Pancreas (tissue), 10 donors: Measurements from ENCODE around the gene SMAGP. TPM values are rescaled to one million over a fixed set of nuclear protein-coding genes. Genes with fewer than 3 reads are reported as not detected.

Experiments
- ATAC-seq, 4 donors: fragments of 200-7000 bp; cut with Tn5 transposase; one replicate each; pipeline versions ENCODE4 v1.8.0 to v1.9.1; 2020; ENCODE audit warnings: mild to moderate bottlenecking in 4 of 4, moderate library complexity in 4 of 4
- DNase-seq, 6 donors: peaks; one replicate each; pipeline ENCODE4 v3.0.0-alpha.2; 2020
- FAIRE-seq: peaks from 2 replicates; lab custom pipeline; 2012; peaks lifted over from hg19 to GRCh38; lab: Jason Lieb, UNC
- H3K27ac ChIP-seq, 4 donors: fragments of 200-600 bp; sonication (generic); 1 replicate in 3 of 4; 2 replicates in 1 of 4; pipeline versions ENCODE4 v1.5.0 to v1.8.0; 2020
- H3K27me3 ChIP-seq, 4 donors: fragments of 200-600 bp; one replicate each; pipeline ENCODE4 v1.8.0; 2021
- H3K36me3 ChIP-seq, 3 donors: fragments of 200-600 bp; sonication (generic) in 1 of 3; one replicate each; pipeline versions ENCODE4 v1.5.0 to v1.8.0; 2020 to 2021
- H3K4me1 ChIP-seq, 3 donors: fragments of 200-600 bp; one replicate each; pipeline ENCODE4 v1.8.0; 2021
- H3K4me3 ChIP-seq, 4 donors: fragments of 200-600 bp; sonication (generic) in 2 of 4; one replicate each; pipeline versions ENCODE4 v1.5.0 to v1.8.0; 2020 to 2021
- H3K9me3 ChIP-seq, 4 donors: fragments of 200-600 bp; one replicate each; pipeline ENCODE4 v1.8.0; 2021
- WGBS, 2 donors: extraction: QIAGEN DNeasy Blood & Tissue Kit; methylation state at CpG; one replicate each; pipeline ENCODE4 v1.1.7; 2013; 5-methylcytosine and 5-hydroxymethylcytosine counted together
- intact Hi-C, 3 donors: fragments of 100-400 bp; cut with DNase I; formaldehyde crosslinking; loops; one replicate each; pipeline versions ENCODE4 v1.11.1 to v1.14.2; 2022
- polyA plus RNA-seq, 2 donors: library from polyadenylated mRNA; stranded (reverse); fragments of 200-250 nt; gene quantifications; one replicate each; pipeline ENCODE4 v1.2.3, GENCODE V29; 2013
- total RNA-seq, 6 donors: library from RNA; stranded (reverse); fragmentation: NEBNext Ultra II Directional in 4 of 6; extraction: Animal tissue kit (Norgen Biotek cat#: 25700) in 4 of 6; gene quantifications; one replicate each; pipeline versions ENCODE4 v1.2.1 to v1.2.4, GENCODE V29; 2021 to 2023
- TF ChIP-seq, protein P1 (sequence below), 4 donors: fragments of 200-600 bp; sonication (generic) in 3 of 4; IDR thresholded peaks; one replicate each; pipeline versions ENCODE4 v1.5.0 to v1.8.0; 2021; ENCODE audit warnings: antibody characterized with exemption in 4 of 4
- donor health status: healthy with polysubstance abuse.
- donor health status: DM: no; HTN: no; CAD: no; lungs with moderate emphysema.
- donor health status: DM: no; HTN: no; CAD: no.
- donor health status: control.
- donor health status: control.
- donor health status: Bipolar disorder and iron deficiency.
- donor health status: DM: yes; HTN: yes; CAD: no.
- donor health status: DM: no; HTN: no; CAD: no.
- donor health status: DM: no; HTN: no; CAD: no.
- donor health status: DM: yes; HTN: yes; CAD: no.

SMAGP gene
- total and polyA plus RNA-seq, 8 donors = 3.4 to 9.7 (median 6.4) TPM

DNA sequence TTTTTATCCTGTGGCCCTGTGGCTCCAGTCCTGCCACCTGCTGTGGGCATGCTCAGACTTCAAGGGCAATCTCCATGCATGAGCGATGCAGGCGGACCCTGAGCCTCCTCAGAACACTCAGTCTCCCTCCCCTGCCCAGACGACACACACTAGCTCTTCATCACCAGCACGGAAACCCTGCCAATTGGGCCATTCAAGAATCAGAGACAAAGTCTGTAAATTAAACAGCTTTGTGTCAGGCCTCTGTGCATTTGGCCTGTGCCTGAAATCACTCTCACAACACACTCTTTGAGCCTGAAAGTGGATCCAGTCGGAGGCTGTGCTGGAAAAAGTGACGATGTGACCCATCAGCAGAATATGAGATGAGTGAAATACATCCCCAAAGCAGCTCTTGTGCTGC, 64.9 kb downstream of the SMAGP start:
- DNase-seq (no peak), ATAC-seq (no peak), FAIRE-seq (no peak)
- Histone ChIP-seq H3K9me3 (no peaks in the 10 kb centered on the region), H3K27ac (no peak overlapping the region), H3K4me1 (no peaks in the 10 kb centered on the region), H3K27me3 (no peaks in the 10 kb centered on the region), H3K4me3 (no peak overlapping the region), H3K36me3 (no peaks in the 10 kb centered on the region)
- intact Hi-C loops = no loop called here
- WGBS, 2 donors = 95 to 99% methylated on average over 6 of the region's 6 CpGs
- TF ChIP-seq, protein P1, sequence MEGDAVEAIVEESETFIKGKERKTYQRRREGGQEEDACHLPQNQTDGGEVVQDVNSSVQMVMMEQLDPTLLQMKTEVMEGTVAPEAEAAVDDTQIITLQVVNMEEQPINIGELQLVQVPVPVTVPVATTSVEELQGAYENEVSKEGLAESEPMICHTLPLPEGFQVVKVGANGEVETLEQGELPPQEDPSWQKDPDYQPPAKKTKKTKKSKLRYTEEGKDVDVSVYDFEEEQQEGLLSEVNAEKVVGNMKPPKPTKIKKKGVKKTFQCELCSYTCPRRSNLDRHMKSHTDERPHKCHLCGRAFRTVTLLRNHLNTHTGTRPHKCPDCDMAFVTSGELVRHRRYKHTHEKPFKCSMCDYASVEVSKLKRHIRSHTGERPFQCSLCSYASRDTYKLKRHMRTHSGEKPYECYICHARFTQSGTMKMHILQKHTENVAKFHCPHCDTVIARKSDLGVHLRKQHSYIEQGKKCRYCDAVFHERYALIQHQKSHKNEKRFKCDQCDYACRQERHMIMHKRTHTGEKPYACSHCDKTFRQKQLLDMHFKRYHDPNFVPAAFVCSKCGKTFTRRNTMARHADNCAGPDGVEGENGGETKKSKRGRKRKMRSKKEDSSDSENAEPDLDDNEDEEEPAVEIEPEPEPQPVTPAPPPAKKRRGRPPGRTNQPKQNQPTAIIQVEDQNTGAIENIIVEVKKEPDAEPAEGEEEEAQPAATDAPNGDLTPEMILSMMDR (IDR thresholded peaks at IDR 0.05) = no peak

DNA sequence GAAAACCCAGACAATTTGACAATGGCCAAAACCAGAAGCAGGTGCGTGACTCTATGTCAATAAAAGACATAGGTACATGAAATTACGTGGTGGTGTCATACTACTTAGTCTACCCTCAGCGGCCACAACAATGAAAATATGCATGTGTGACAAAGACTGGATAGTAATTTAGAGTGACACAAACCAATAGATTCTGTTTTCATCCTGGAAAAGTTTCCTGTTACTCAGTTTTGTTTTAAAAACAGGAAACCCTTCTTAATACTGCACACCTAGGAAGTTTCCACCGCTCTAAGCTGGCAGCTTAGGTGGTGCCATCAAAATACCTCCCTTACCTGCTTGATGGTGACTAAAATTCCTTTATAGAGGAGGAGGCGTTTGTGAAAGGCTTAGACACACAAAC, 67.5 kb downstream of the SMAGP start:
- intact Hi-C loops = no loop called here
- Histone ChIP-seq H3K4me1 (no peaks in the 10 kb centered on the region), H3K4me3 (no peak overlapping the region), H3K9me3 (no peaks in the 10 kb centered on the region), H3K27ac (no peak overlapping the region), H3K36me3 (no peaks in the 10 kb centered on the region), H3K27me3 (no peaks in the 10 kb centered on the region)
- FAIRE-seq (no peak), ATAC-seq (no peak), DNase-seq (no peak)
- 89 to 95% methylated on average over 5 of the region's 5 CpGs for WGBS, 2 donors
- TF ChIP-seq, protein P1 (IDR thresholded peaks at IDR 0.05) = no peak

DNA sequence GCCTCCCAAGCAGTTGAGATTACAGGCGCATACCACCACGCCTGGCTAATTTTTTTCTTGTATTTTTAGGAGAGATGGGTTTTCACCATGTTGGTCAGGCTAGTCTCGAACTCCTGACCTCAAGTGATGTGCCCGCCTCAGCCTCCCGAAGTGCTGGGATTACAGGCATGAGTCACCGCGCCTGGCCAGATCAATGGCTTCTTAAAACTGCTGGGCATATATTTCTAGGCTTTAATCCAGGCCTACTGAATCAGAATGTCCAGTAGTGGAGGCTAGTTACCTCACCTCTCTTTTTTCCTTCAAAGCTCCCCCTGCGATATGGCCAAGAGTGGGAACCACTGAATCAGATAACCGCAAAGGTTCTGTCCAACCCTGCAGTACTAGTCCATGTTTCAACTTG, 69.4 kb downstream of the SMAGP start:
- no peak for ATAC-seq
- H3K27ac ChIP-seq = no peak overlapping the region
- no peak overlapping the region for H3K4me3 ChIP-seq
- TF ChIP-seq, protein P1 (IDR thresholded peaks at IDR 0.05) = no peak
- H3K4me1 ChIP-seq = no peaks in the 10 kb centered on the region
- 91 to 93% methylated on average over 9 of the region's 9 CpGs for WGBS, 2 donors
- intact Hi-C loops = no loop called here
- no peaks in the 10 kb centered on the region for H3K9me3 ChIP-seq
- DNase-seq = no peak
- no peaks in the 10 kb centered on the region for H3K36me3 ChIP-seq
- no peaks in the 10 kb centered on the region for H3K27me3 ChIP-seq
- FAIRE-seq = no peak

DNA sequence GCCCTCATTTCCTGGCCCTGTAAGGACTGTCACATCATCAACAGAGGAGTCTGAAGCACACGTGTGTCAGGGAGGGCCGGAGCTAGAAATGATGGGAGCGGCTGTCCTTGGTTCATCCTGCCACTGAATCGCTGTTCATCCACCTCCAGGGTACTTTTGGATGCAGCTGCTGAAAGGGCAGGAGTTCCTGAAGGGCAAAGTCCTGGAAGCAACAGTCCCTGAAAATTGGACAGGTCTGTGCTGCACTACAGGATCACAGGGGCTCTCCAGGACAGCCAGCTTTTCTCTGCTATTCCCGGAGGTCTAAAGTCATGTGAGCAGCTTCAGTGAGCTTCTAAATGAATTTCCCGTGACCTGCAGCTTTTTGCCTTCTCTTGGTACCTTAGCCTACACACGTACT, 70.1 kb downstream of the SMAGP start:
- no peaks in the 10 kb centered on the region for H3K9me3 ChIP-seq
- no peaks in the 10 kb centered on the region for H3K4me1 ChIP-seq
- intact Hi-C loops = no loop called here
- DNase-seq (no peak), FAIRE-seq (no peak), ATAC-seq (no peak)
- H3K36me3 ChIP-seq = no peaks in the 10 kb centered on the region
- H3K4me3 ChIP-seq = no peak overlapping the region
- H3K27me3 ChIP-seq = no peaks in the 10 kb centered on the region
- WGBS, 2 donors = 89 to 93% methylated on average over 7 of the region's 7 CpGs
- TF ChIP-seq, protein P1 (IDR thresholded peaks at IDR 0.05) = no peak
- no peak overlapping the region for H3K27ac ChIP-seq

DNA sequence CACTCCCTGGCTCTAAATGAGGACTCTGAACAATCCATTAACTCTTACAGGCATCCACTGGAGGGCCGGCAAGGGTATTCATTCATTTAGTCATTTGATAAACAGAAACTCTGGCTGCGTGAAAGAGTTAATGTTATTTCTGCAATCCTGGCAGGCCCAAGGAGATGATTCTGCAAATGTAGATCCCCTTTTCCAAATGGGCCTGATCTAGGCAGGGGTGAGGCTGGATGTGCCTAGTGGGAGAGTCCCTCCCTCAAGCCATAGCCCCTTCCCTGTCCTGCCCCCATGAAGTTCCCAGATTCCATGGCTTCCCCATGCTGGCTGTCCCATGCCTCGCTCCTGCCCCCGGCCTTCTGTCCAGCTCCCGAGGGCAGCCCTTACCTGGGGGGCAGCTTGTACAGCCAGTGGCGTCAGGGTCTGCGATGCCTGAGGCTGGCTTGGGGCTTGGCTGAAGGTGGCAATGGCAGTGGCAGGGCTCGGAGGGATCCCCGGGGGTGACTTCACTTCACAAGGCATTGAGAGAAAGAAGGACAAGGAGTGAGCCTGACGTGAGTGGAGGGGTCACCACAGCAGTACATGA, 70.8 kb downstream of the SMAGP start:
- no peak for DNase-seq

More for the DNA sequence above, 70.8 kb downstream of the SMAGP start:
- no peaks in the 10 kb centered on the region for H3K36me3 ChIP-seq
- H3K9me3 ChIP-seq = no peaks in the 10 kb centered on the region
- no peak overlapping the region for H3K4me3 ChIP-seq
- WGBS, 2 donors = 92 to 95% methylated on average over 10 of the region's 10 CpGs
- intact Hi-C loops = no loop called here
- H3K27ac ChIP-seq = no peak overlapping the region
- FAIRE-seq (no peak), ATAC-seq (no peak)
- no peaks in the 10 kb centered on the region for H3K27me3 ChIP-seq
- no peaks in the 10 kb centered on the region for H3K4me1 ChIP-seq
- TF ChIP-seq, protein P1 (IDR thresholded peaks at IDR 0.05) = no peak
